Muscle of leg (tissue), 11 donors: ENCODE measurements around the gene ADCY6. TPM values are rescaled to one million over a fixed set of nuclear protein-coding genes. Genes with fewer than 3 reads are reported as not detected.

Experiments used
- DNase-seq: peaks from one replicate; pipeline ENCODE4 v3.0.0; 2013
- H3K27ac ChIP-seq: one replicate; pipeline ENCODE4 v1.5.1; 2013; ENCODE audit warnings: mild to moderate bottlenecking, low read length, control low read depth
- H3K27me3 ChIP-seq: one replicate; pipeline ENCODE4 v1.6.1; 2013; ENCODE audit warnings: low read length; ENCODE audit not compliant: control insufficient read depth, insufficient read depth
- H3K36me3 ChIP-seq: one replicate; pipeline ENCODE4 v1.6.1; 2013; ENCODE audit warnings: low read length; ENCODE audit not compliant: control insufficient read depth, insufficient read depth
- H3K4me1 ChIP-seq: one replicate; pipeline ENCODE4 v1.6.1; 2013; ENCODE audit warnings: low read length; ENCODE audit not compliant: control insufficient read depth, insufficient read depth
- H3K4me3 ChIP-seq: one replicate; pipeline ENCODE4 v1.5.1; 2013; ENCODE audit warnings: low read length, control low read depth
- H3K9me3 ChIP-seq: replicated peaks from 2 replicates; pipeline ENCODE4 v1.6.1; 2013; ENCODE audit warnings: low read depth, low read length; ENCODE audit not compliant: control insufficient read depth
- WGBS: methylation state at CpG from one replicate; pipeline ENCODE4 v1.1.5; 2013; ENCODE audit warnings: missing lambda C conversion rate; ENCODE audit not compliant: insufficient coverage; 5-methylcytosine and 5-hydroxymethylcytosine counted together
- polyA plus RNA-seq, 8 donors: library from polyadenylated mRNA; unstranded; fragments of 120-200 nt; gene quantifications; one replicate each; pipeline versions ENCODE4 v1.2.1 to v1.2.3, GENCODE V29; 2013; ENCODE audit warnings: inconsistent platforms in 1 of 8, low replicate concordance in 1 of 8; ENCODE audit not compliant: insufficient read length in 8 of 8, insufficient read depth in 1 of 8
- total RNA-seq: library from RNA; stranded (reverse); fragments of 120-200 nt; gene quantifications from one replicate; pipeline ENCODE4 v1.2.4, GENCODE V29; 2013

The ADCY6 gene
- total and polyA plus RNA-seq, 9 donors, result 25.6 to 46.0 (median 38.0) TPM

DNA sequence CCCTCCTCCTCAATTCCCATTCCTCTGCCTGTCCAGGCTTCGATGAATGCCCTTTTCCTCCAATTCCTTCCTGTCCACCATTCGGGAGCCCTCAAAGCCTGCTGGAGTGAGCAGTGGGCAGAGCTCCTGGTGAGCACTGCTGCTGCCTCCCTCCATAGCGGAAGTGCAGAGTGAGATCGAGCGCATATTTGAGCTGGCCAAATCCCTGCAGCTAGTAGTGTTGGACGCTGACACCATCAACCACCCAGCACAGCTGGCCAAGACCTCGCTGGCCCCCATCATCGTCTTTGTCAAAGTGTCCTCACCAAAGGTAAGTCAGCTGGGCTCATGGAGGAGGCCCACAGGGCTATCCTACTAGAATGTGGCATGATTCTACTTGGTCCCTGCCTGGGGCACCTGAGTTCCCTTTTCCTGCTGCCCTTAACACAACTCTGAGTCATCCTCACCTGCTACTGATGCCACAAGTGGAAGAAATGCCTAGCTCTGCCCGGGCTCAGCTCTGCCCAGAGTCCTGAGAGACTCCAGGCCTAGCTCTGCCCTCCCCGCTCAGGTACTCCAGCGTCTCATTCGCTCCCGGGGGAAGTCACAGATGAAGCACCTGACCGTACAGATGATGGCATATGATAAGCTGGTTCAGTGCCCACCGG, 37.4 kb upstream of the ADCY6 start:
- H3K36me3 ChIP-seq, result peaks cover 72% of the 10 kb centered on the region
- no peaks in the 10 kb centered on the region for H3K9me3 ChIP-seq
- no peaks in the 10 kb centered on the region for H3K27me3 ChIP-seq
- no peaks in the 10 kb centered on the region for H3K4me1 ChIP-seq
- H3K27ac ChIP-seq, result no peak overlapping the region
- no peak overlapping the region for H3K4me3 ChIP-seq
- 81% methylated on average over 12 of the region's 15 CpGs for WGBS
- no peak for DNase-seq

DNA sequence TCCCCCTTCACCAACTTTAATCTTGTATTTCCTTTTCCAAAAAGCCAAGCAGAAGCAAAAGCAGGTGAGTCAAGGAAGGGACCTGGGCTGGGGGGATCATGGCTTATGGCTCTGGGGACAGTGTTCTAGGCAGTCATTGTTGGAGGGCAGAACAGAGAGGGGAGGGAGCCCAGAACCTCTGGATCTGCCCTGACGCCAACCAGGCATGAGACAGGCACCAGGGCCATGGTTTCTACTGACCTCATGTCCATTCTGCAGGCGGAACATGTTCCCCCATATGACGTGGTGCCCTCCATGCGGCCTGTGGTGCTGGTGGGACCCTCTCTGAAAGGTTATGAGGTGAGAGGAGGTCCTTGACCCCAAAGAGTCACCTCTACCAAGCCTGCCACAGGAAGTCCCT, 36.0 kb upstream of the ADCY6 start:
- 94% methylated on average over 3 of the region's 4 CpGs for WGBS
- Histone ChIP-seq H3K27ac (no peak overlapping the region), H3K36me3 (peaks cover 57% of the 10 kb centered on the region), H3K9me3 (no peaks in the 10 kb centered on the region), H3K4me1 (peaks cover 5% of the 10 kb centered on the region), H3K4me3 (no peak overlapping the region), H3K27me3 (no peaks in the 10 kb centered on the region)
- DNase-seq, result no peak

DNA sequence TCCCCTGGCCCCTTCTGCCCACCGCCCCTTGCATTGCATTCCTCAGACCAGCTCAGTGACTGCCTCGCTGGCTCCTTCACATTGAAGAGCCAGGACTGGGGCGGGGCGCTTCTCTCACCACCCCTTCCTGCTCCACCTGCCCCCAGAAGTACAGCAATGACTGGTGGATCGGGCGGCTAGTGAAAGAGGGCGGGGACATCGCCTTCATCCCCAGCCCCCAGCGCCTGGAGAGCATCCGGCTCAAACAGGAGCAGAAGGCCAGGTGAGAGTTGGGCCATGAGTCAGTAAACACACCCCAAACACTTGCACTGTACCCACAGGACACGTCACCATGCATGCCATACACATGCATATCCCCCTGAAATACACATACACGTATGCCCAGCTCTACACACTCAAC, 35.2 kb upstream of the ADCY6 start:
- no peaks in the 10 kb centered on the region for H3K9me3 ChIP-seq
- peaks cover under 1% of the 10 kb centered on the region for H3K27me3 ChIP-seq
- peaks cover 49% of the 10 kb centered on the region for H3K36me3 ChIP-seq
- H3K4me3 ChIP-seq, result no peak overlapping the region
- 42% methylated on average over 7 of the region's 12 CpGs for WGBS
- H3K4me1 ChIP-seq, result peaks cover 10% of the 10 kb centered on the region
- H3K27ac ChIP-seq, result no peak overlapping the region
- no peak for DNase-seq

DNA sequence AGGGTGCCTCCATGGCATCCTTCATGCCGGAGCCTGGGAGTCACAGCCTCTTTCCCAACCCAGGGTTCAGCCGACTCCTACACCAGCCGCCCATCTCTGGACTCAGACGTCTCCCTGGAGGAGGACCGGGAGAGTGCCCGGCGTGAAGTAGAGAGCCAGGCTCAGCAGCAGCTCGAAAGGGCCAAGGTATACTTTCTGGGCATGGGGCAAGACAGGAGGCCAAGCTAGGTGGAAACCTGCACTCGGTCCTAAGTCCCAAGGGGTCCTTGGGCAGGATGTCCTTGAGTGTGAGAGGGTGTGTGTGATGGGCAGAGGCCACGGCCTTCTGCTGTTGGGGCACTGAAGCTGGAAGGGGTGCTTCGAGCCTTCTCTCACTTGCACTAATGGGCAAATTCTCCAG, 34.4 kb upstream of the ADCY6 start:
- Histone ChIP-seq H3K4me1 (peaks cover 13% of the 10 kb centered on the region), H3K4me3 (no peak overlapping the region), H3K9me3 (no peaks in the 10 kb centered on the region), H3K36me3 (peaks cover 41% of the 10 kb centered on the region), H3K27ac (no peak overlapping the region), H3K27me3 (peaks cover 3% of the 10 kb centered on the region)
- no peak for DNase-seq
- WGBS, result 88% methylated on average over 9 of the region's 11 CpGs

DNA sequence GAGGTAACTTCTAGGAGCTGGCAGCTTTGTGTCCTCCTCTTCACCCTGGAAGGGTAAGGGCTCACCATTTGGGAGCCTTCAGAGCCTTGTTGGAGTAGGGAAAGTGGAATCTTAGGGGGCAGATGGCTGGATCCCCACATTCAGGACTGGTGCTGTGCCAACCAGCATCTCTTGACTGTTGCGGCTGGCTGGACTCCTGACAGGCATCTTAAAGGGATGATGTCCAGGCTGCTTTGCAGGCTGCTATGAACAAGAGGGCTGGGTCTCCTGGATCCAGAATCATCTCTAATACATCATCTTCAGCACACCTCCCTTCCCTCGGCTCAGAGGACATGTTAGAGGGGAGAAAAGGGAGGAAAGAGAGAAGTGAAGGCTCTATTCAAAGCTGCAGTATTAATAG, 33.8 kb upstream of the ADCY6 start:
- H3K27me3 ChIP-seq, result peaks cover 8% of the 10 kb centered on the region

DNA sequence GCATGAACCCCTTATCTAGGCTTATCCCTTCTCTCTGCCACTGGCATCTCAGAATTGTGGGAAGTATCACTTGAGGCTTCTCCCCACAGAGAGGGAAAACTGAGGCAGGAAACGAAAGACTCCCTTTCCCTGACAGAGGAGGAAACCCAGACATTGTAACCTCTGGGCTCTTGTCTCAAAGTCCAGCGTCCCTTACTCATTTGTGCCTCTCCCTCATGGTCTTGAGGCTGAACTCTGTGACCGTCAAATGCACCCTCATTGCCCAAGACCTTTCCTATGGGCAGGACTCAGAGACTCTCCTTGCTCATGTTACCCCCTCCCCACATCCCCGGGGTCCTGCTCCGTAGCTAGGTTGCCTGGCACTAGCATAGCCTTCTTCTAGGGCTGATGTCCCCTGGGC, 33.2 kb upstream of the ADCY6 start:
- 94% methylated on average over 2 of the region's 5 CpGs for WGBS
- Histone ChIP-seq H3K4me1 (peaks cover 21% of the 10 kb centered on the region), H3K36me3 (peaks cover 30% of the 10 kb centered on the region), H3K27me3 (peaks cover 12% of the 10 kb centered on the region), H3K27ac (no peak overlapping the region), H3K9me3 (no peaks in the 10 kb centered on the region), H3K4me3 (no peak overlapping the region)
- DNase-seq, result no peak

More for the DNA sequence above, 33.8 kb upstream of the ADCY6 start:
- Histone ChIP-seq H3K36me3 (peaks cover 35% of the 10 kb centered on the region), H3K4me3 (no peak overlapping the region), H3K27ac (no peak overlapping the region), H3K9me3 (no peaks in the 10 kb centered on the region), H3K4me1 (peaks cover 19% of the 10 kb centered on the region)
- no peak for DNase-seq
- WGBS, result no CpG with 5 or more reads among the region's 2 CpGs

DNA sequence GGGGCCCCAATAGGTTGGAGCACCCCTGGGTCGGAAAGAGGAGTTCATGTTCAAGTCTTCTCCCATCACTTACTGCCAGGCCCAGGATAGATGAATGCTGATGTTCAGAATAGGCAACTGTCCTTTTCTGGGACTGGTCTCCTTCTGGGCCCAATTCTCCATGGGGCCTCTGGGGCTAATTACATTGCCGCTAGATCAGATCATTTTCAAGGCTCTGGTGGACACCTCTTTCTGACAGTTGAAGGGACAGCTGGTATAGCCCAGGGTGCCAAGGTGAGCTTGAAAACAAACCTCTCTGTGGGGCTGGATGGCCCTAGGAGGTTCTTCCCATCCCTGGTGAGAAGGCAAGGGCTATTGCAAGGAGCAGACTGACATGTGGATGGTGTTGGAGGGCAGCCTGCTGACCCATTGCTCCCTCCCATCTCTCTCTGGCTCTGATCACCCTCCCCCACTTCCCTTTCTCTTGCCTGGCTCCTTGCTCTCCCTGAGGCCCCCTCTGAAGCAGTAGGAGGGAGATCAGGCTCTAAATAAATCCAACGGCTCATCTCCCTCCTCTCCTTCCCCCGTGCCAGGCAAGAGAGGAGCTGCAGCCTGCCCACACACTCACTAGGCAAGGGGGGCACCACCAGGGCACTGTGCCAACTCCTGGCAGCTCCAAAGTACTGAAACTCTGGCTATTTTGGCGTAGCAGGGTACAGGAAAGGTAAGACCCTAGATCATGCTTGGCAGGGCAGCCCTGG, 31.3 kb upstream of the ADCY6 start:
- no peak overlapping the region for H3K4me3 ChIP-seq
- H3K9me3 ChIP-seq, result no peaks in the 10 kb centered on the region
- WGBS, result 64% methylated on average over 3 of the region's 5 CpGs
- H3K27ac ChIP-seq, result no peak overlapping the region
- H3K4me1 ChIP-seq, result peaks cover 33% of the 10 kb centered on the region
- peaks cover 13% of the 10 kb centered on the region for H3K36me3 ChIP-seq
- H3K27me3 ChIP-seq, result peaks cover 15% of the 10 kb centered on the region
- DNase-seq, result no peak

DNA sequence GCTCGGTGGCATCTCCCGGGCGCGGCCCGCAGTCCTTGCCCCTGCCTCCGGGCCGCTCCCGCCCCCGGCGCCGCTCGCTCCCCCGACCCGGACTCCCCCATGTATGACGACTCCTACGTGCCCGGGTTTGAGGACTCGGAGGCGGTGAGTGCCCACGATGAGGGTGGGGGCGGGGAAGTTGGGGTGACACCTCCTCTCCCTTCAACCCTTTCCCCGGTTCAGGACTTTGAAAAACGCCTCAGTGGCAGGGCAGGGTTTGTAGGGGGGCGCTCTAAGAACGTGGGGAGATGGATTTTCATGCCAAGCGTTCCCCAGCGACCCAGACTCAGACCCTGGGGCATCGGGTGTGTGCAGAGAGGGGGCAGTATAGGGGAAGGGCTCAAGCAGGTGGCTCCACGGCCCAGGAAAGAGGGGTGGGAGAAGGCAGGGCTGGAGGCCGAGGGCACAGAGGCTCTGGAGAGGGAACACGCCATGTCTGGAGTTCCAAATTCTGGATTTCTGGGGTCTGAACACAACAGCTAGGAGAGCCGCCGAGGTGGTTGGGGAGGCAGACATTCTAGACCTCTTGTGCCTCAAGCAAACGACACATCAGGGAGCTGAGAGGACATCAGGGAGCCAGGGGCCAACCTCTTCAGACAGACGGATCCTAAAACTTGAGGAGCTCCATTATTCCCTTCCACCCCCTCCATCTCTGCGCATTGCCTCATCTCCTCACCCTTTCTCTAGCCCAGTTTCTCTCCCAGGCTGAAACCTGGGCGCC, 30.1 kb upstream of the ADCY6 start:
- peaks cover 17% of the 10 kb centered on the region for H3K27me3 ChIP-seq
- peaks cover 5% of the 10 kb centered on the region for H3K36me3 ChIP-seq
- H3K9me3 ChIP-seq, result no peaks in the 10 kb centered on the region
- DNase-seq, result no peak
- H3K4me3 ChIP-seq, result peak overlapping the region; percentile 63
- H3K4me1 ChIP-seq, result peaks cover 39% of the 10 kb centered on the region
- H3K27ac ChIP-seq, result no peak overlapping the region
- 25% methylated on average over 14 of the region's 37 CpGs for WGBS

DNA sequence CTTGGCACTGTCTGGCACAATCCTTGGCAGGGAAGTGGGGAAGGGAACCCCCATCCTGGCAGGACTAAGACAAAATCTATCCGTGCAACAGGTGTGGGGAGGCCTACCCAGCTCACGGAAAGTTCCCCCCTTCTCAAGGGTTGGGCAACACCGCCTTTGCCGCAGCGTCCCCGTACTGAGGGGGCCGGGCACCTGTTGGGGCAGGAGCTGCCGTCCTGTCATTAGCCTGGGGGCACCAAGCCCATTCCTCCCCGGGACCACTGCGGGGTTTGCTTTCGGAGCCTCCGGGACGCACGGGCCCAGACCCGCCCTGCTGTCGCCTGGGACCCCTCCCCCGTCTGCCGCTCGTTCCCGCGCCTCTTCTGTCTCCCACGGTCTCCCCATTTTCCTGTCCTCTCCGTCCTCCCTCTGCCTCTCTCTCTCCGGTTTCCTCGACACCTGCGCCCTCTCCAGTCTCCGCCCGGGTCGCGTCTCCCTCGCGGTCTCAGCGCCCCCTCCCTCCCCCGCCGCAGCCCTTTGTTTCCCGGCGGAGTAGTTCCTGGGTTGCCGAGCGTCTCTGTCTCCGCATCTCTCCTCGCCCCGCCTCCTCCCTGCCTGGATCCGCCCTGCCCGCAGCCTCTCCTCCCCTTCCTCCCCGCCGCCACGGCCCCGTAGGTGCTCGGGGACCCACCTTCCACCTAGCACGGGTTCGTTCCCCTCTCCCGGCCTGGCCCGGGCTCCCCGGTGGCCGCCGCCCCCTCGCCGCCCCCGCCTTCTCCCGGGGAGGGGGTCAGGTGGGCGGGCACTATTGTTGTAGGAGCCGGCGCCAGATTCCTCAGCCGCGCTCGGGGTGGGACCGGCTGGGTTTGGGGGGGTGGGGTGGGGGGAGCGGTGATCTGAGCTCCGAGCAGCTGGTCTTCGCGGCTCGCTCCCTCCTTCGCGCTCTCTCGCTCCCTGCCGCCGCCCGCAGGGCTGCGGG, 29.3 kb upstream of the ADCY6 start, which contains the start of gene CACNB3:
CACNB3 (plus strand) TSS at position 624 of the 958 bp plus-strand sequence. CDS start 434 bp downstream, outside the sequence.
- 1% methylated on average over 58 of the region's 79 CpGs for WGBS
- H3K4me3 ChIP-seq, result peak within 1 kb of the TSS; percentile 63
- H3K4me1 ChIP-seq, result peaks cover 43% of the 10 kb centered on the region
- no peaks in the 10 kb centered on the region for H3K36me3 ChIP-seq
- no peak within 1 kb of the TSS for H3K27ac ChIP-seq
- H3K9me3 ChIP-seq, result no peaks in the 10 kb centered on the region
- peaks cover 17% of the 10 kb centered on the region for H3K27me3 ChIP-seq
- peak; percentile 73 for DNase-seq
